H1 (cell line): Measurements from ENCODE around the gene CXCL17. TPM values are rescaled to one million over a fixed set of nuclear protein-coding genes. Genes with fewer than 3 reads are reported as not detected.

Source experiments
- CTCF ChIA-PET: fragments of 300-600 bp; sonication (Branson Sonifier 250); formaldehyde crosslinking; loops from one replicate; lab custom pipeline; 2021; ENCODE audit not compliant: partially characterized antibody; lab: Charles Lee
- POLR2A ChIA-PET: fragments of 300-600 bp; sonication (Branson Sonifier 250); formaldehyde crosslinking; loops from one replicate; lab custom pipeline; 2021; ENCODE audit warnings: inconsistent platforms; ENCODE audit not compliant: partially characterized antibody; lab: Charles Lee
- DNase-seq, 2 experiments: peaks; one replicate each; pipeline versions ENCODE4 v3.0.0 to v3.0.0-alpha.2; 2010 to 2022; ENCODE audit warnings: low spot score in 2 of 2, low read depth in 1 of 2, mixed read lengths in 1 of 2
- FAIRE-seq: peaks from 2 replicates; lab custom pipeline; 2011; peaks lifted over from hg19 to GRCh38; lab: Jason Lieb, UNC
- H2AFZ ChIP-seq: 2 replicates; pipeline ENCODE4 v1.8.1; 2012; ENCODE audit warnings: low read length, inconsistent platforms
- H2AK5ac ChIP-seq: 2 replicates; pipeline ENCODE4 v1.6.1; 2013; ENCODE audit warnings: low read depth, low read length
- H2BK120ac ChIP-seq: replicated peaks from 2 replicates; pipeline ENCODE3; 2013; ENCODE audit warnings: low read depth, low read length, inconsistent platforms
- H2BK12ac ChIP-seq: 2 replicates; pipeline ENCODE4 v1.6.1; 2013; ENCODE audit warnings: low read depth, low read length
- H2BK15ac ChIP-seq: 2 replicates; pipeline ENCODE4 v1.6.1; 2013; ENCODE audit warnings: low read length
- H2BK20ac ChIP-seq: 2 replicates; pipeline ENCODE4 v1.6.1; 2013; ENCODE audit warnings: low read length
- H2BK5ac ChIP-seq: 2 replicates; pipeline ENCODE4 v1.6.1; 2013; ENCODE audit warnings: low read depth, low read length
- H3K14ac ChIP-seq: 2 replicates; pipeline ENCODE4 v1.6.1; 2013; ENCODE audit warnings: inconsistent platforms; ENCODE audit not compliant: insufficient read length
- H3K18ac ChIP-seq: 2 replicates; pipeline ENCODE4 v1.6.1; 2013; ENCODE audit warnings: low read length; ENCODE audit errors: extremely low read depth
- H3K23ac ChIP-seq: 2 replicates; pipeline ENCODE4 v1.6.1; 2013; ENCODE audit warnings: inconsistent platforms; ENCODE audit not compliant: insufficient read length
- H3K23me2 ChIP-seq: 2 replicates; pipeline ENCODE4 v1.6.1; 2013; ENCODE audit warnings: low read depth, low read length
- H3K27ac ChIP-seq: 2 replicates; pipeline ENCODE4 v1.6.1; 2011; ENCODE audit warnings: low read depth, low read length, inconsistent platforms
- H3K27me3 ChIP-seq, 4 experiments: replicated peaks in 1 of 4; 1 replicate in 1 of 4; 2 replicates in 3 of 4; pipeline versions ENCODE4 v1.6.1 to v1.8.1; 2011 to 2013; ENCODE audit warnings: low read length in 3 of 4, mild to moderate bottlenecking in 3 of 4, inconsistent platforms in 2 of 4, mixed read lengths in 2 of 4, moderate library complexity in 1 of 4; ENCODE audit not compliant: control insufficient read depth in 3 of 4, insufficient read depth in 3 of 4; ENCODE audit errors: extremely low read depth in 1 of 4
- H3K36me3 ChIP-seq, 4 experiments: 2 replicates each; pipeline versions ENCODE4 v1.6.1 to v1.8.1; 2011 to 2013; ENCODE audit warnings: mild to moderate bottlenecking in 4 of 4, low read length in 3 of 4, moderate library complexity in 2 of 4, control low read depth in 1 of 4, inconsistent platforms in 1 of 4; ENCODE audit not compliant: insufficient read depth in 4 of 4, control insufficient read depth in 2 of 4
- H3K4ac ChIP-seq: replicated peaks from 2 replicates; pipeline ENCODE3; 2013; ENCODE audit warnings: low read length, low read depth, mixed read lengths, inconsistent platforms; ENCODE audit not compliant: insufficient read length
- H3K4me1 ChIP-seq, 4 experiments: replicated peaks in 1 of 4; 1 replicate in 1 of 4; 2 replicates in 3 of 4; pipeline versions ENCODE4 v1.6.1 to v1.8.1; 2011 to 2013; ENCODE audit warnings: low read length in 3 of 4, inconsistent platforms in 2 of 4, mixed read lengths in 1 of 4; ENCODE audit not compliant: insufficient read depth in 4 of 4, control insufficient read depth in 3 of 4
- H3K4me2 ChIP-seq, 2 experiments: 2 replicates each; pipeline versions ENCODE4 v1.6.1 to v1.8.1; 2011 to 2013; ENCODE audit warnings: low read depth in 2 of 2, low read length in 2 of 2, control low read depth in 1 of 2, inconsistent platforms in 1 of 2, mild to moderate bottlenecking in 1 of 2; ENCODE audit not compliant: insufficient read depth in 1 of 2
- H3K4me3 ChIP-seq, 4 experiments: fragments of 200-600, 300-600 bp in 1 of 4; sonication (generic), shearing (Covaris generic), sonication (Bioruptor Twin) in 1 of 4; 2 replicates each; pipeline versions ENCODE4 v1.5.1 to v1.8.1; 2011 to 2016; ENCODE audit warnings: low read length in 4 of 4, low read depth in 3 of 4, control low read depth in 2 of 4, inconsistent platforms in 2 of 4, mild to moderate bottlenecking in 2 of 4, mixed read lengths in 1 of 4, moderate library complexity in 1 of 4; ENCODE audit not compliant: insufficient read depth in 2 of 4; ENCODE audit errors: extremely low read depth in 1 of 4
- H3K56ac ChIP-seq: replicated peaks from 2 replicates; pipeline ENCODE3; 2013; ENCODE audit warnings: low read depth, mild to moderate bottlenecking, mixed read lengths, low read length, inconsistent platforms; ENCODE audit not compliant: insufficient read length
- H3K79me1 ChIP-seq: 2 replicates; pipeline ENCODE4 v1.6.1; 2013; ENCODE audit warnings: low read depth, low read length, control low read depth
- H3K79me2 ChIP-seq, 2 experiments: 2 replicates each; pipeline versions ENCODE4 v1.6.1 to v1.8.1; 2012 to 2013; ENCODE audit warnings: low read length in 2 of 2, mild to moderate bottlenecking in 2 of 2, inconsistent platforms in 1 of 2; ENCODE audit not compliant: insufficient read depth in 2 of 2, control insufficient read depth in 1 of 2
- H3K9ac ChIP-seq, 4 experiments: replicated peaks in 1 of 4; 1 replicate in 1 of 4; 2 replicates in 3 of 4; pipeline versions ENCODE4 v1.6.1 to v1.8.1; 2011 to 2013; ENCODE audit warnings: low read depth in 3 of 4, low read length in 3 of 4, control low read depth in 2 of 4, mild to moderate bottlenecking in 2 of 4, moderate library complexity in 2 of 4, inconsistent platforms in 1 of 4; ENCODE audit errors: extremely low read depth in 1 of 4
- H3K9me3 ChIP-seq, 2 experiments: 2 replicates each; pipeline versions ENCODE4 v1.6.1 to v1.8.1; 2012 to 2013; ENCODE audit warnings: mild to moderate bottlenecking in 2 of 2, moderate library complexity in 2 of 2, control low read depth in 1 of 2, inconsistent platforms in 1 of 2, low read depth in 1 of 2, low read length in 1 of 2, mixed read lengths in 1 of 2; ENCODE audit not compliant: insufficient read depth in 2 of 2
- H4K20me1 ChIP-seq, 2 experiments: replicated peaks in 1 of 2; 2 replicates each; pipeline versions ENCODE3 to v1.8.1; 2011 to 2013; ENCODE audit warnings: inconsistent platforms in 2 of 2, low read length in 2 of 2, mild to moderate bottlenecking in 1 of 2; ENCODE audit not compliant: insufficient read depth in 2 of 2, control insufficient read depth in 1 of 2
- H4K5ac ChIP-seq: 2 replicates; pipeline ENCODE4 v1.6.1; 2013; ENCODE audit warnings: low read length, low read depth, mixed read lengths, inconsistent platforms; ENCODE audit not compliant: insufficient read length
- H4K8ac ChIP-seq: 2 replicates; pipeline ENCODE4 v1.8.0; 2013; ENCODE audit warnings: mild to moderate bottlenecking, moderate library complexity, low read length, inconsistent platforms; ENCODE audit not compliant: insufficient read depth; ENCODE audit errors: extremely low read depth
- H4K91ac ChIP-seq: replicated peaks from 2 replicates; pipeline ENCODE3; 2013; ENCODE audit warnings: low read length, mixed read lengths, inconsistent platforms; ENCODE audit not compliant: insufficient read length
- BACH1 ChIP-seq: IDR thresholded peaks from 2 replicates; pipeline ENCODE4 v1.6.1; 2012; ENCODE audit warnings: low read length, improper control_type of control experiment
- BRCA1 ChIP-seq: IDR thresholded peaks from 2 replicates; pipeline ENCODE4 v1.6.1; 2012; ENCODE audit warnings: low read depth, low read length, improper control_type of control experiment
- CEBPB ChIP-seq: IDR thresholded peaks from 2 replicates; pipeline ENCODE4 v1.6.1; 2012; ENCODE audit warnings: low read depth, low read length
- E2F6 ChIP-seq: IDR thresholded peaks from 2 replicates; pipeline ENCODE4 v1.6.1; 2012; ENCODE audit warnings: inconsistent platforms
- JUN ChIP-seq: IDR thresholded peaks from 2 replicates; pipeline ENCODE4 v1.6.1; 2011; ENCODE audit warnings: low read depth, mild to moderate bottlenecking, improper control_type of control experiment, low read length
- KDM4A ChIP-seq: IDR thresholded peaks from one replicate; pipeline ENCODE4 v1.7.1; 2012; ENCODE audit warnings: low read depth, mild to moderate bottlenecking, moderate library complexity, low read length, inconsistent platforms; ENCODE audit not compliant: severe bottlenecking
- MAFK ChIP-seq: IDR thresholded peaks from 2 replicates; pipeline ENCODE4 v1.6.1; 2012; ENCODE audit warnings: low read depth, mild to moderate bottlenecking, improper control_type of control experiment, low read length
- POLR2A ChIP-seq, 2 experiments: IDR thresholded peaks; 1 replicate in 1 of 2; 2 replicates in 1 of 2; pipeline ENCODE4 v1.6.1; 2011; ENCODE audit warnings: low read depth in 2 of 2, low read length in 2 of 2, mild to moderate bottlenecking in 2 of 2; ENCODE audit errors: control extremely low read depth in 1 of 2
- RBBP5 ChIP-seq: IDR thresholded peaks from 2 replicates; pipeline ENCODE4 v1.7.1; 2012; ENCODE audit warnings: low read depth, mild to moderate bottlenecking, inconsistent platforms, low read length, moderate library complexity, borderline replicate concordance
- SP4 ChIP-seq: IDR thresholded peaks from 2 replicates; pipeline ENCODE4 v1.6.1; 2012; ENCODE audit warnings: low read length, inconsistent platforms
- SRF ChIP-seq: IDR thresholded peaks from 2 replicates; pipeline ENCODE4 v1.6.1; 2011; ENCODE audit warnings: mild to moderate bottlenecking, low read depth, low read length, moderate library complexity
- SUZ12 ChIP-seq: fragments of 200-600 bp; sonication (generic); IDR thresholded peaks from 2 replicates; pipeline ENCODE4 v1.6.1; 2012; ENCODE audit warnings: mild to moderate bottlenecking, inconsistent platforms, low read length, moderate library complexity, mixed read lengths
- TBP ChIP-seq: IDR thresholded peaks from 2 replicates; pipeline ENCODE4 v1.6.1; 2011; ENCODE audit warnings: low read depth, low read length, improper control_type of control experiment
- ZNF274 ChIP-seq: IDR thresholded peaks from 2 replicates; pipeline ENCODE4 v1.7.0; 2012; ENCODE audit warnings: low read length, borderline replicate concordance; ENCODE audit errors: extremely low read depth
- WGBS, 2 experiments: shearing (Covaris generic) in 1 of 2; methylation state at CpG; one replicate each; pipeline versions ENCODE4 v1.1.6 to v1.1.7; 2013 to 2015; ENCODE audit warnings: low lambda C conversion rate in 2 of 2, mixed read lengths in 2 of 2, inconsistent platforms in 1 of 2, low coverage in 1 of 2, missing lambda C conversion rate in 1 of 2; ENCODE audit not compliant: insufficient replicate concordance in 2 of 2, insufficient coverage in 1 of 2, insufficient read length in 1 of 2; ENCODE audit errors: extremely low coverage in 1 of 2, missing lambda C conversion rate in 1 of 2; 5-methylcytosine and 5-hydroxymethylcytosine counted together
- polyA plus RNA-seq, 7 experiments: library from polyadenylated mRNA; depleted of rRNA in 3 of 7; stranded (reverse) in 5 of 7; unstranded in 2 of 7; fragments of >200 nt in 5 of 7; fragments of 200-250 nt in 2 of 7; gene quantifications; 1 replicate in 5 of 7; 2 replicates in 1 of 7; 4 replicates in 1 of 7; pipeline versions ENCODE4 v1.2.1 to v1.2.3, GENCODE V29; 2011 to 2013; ENCODE audit warnings: missing spikeins in 2 of 7, mixed read lengths in 2 of 7
- total RNA-seq: library from RNA; stranded (reverse); fragmentation: NEBNext Ultra II Directional; extraction: Animal tissue kit (Norgen Biotek cat#: 25700); gene quantifications from 2 replicates; pipeline ENCODE4 v1.2.1, GENCODE V29; 2021
- TF ChIP-seq, protein P1 (sequence below): IDR thresholded peaks from 2 replicates; pipeline ENCODE4 v1.6.1; 2012; ENCODE audit warnings: inconsistent platforms

Gene CXCL17
- total and polyA plus RNA-seq, 2 of the 8 experiments (the other 6 are each of a cell fraction or from before 2014, with no cell fraction given), result not detected

DNA sequence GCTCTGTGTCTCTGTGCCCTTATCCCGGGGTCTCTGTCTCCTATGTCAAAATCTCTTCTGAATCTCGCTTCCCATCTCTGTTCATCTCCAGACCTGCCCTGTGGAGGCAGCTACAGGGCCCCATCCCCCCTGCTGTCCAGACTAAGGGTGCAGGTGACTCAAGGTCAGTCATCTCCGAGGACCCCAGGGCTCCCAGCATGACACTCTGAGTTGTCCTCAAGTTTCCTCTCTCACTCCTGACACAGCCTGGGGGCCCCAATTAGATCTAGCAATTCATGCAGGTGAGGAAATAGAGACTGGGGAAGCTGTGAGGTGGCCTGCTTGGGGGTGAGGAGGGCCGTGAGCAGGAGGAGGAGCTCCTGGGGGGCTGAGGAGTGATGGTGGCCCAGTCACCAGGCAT, 50.6 kb downstream of the CXCL17 start:
- Histone ChIP-seq H4K8ac (no peak overlapping the region), H4K5ac (no peak overlapping the region), H3K36me3 (no peaks in the 10 kb centered on the region), H2AFZ (no peak overlapping the region), H2BK15ac (no peak overlapping the region), H3K27me3 (peaks cover 0 to 10% (median 5%) of the 10 kb centered on the region in 4 experiments; a peak in 4 of 7 replicates), H2BK5ac (no peak overlapping the region), H3K4me3 (no peak overlapping the region), H3K14ac (no peak overlapping the region), H3K4ac (no peak overlapping the region), H3K56ac (no peak overlapping the region), H4K91ac (no peak overlapping the region), H3K79me2 (no peaks in the 10 kb centered on the region), H3K23me2 (peaks cover 1% of the 10 kb centered on the region; the same call in 1 of the 2 replicates), H3K23ac (no peak overlapping the region), H4K20me1 (no peaks in the 10 kb centered on the region), H3K4me2 (no peak overlapping the region), H2AK5ac (no peak overlapping the region), H3K27ac (no peak overlapping the region), H3K4me1 (peaks cover 0 to 7% (median 3%) of the 10 kb centered on the region in 4 experiments; a peak in 6 of 7 replicates), H3K18ac (no peak overlapping the region), H3K9ac (no peak overlapping the region), H2BK120ac (no peak overlapping the region), H2BK12ac (no peak overlapping the region), H3K9me3 (no peaks in the 10 kb centered on the region), H2BK20ac (no peak overlapping the region), H3K79me1 (no peaks in the 10 kb centered on the region)
- CTCF ChIA-PET, result interaction anchor here (1.6 to 2.2 kb wide), 2 partner anchors 8 to 10 kb away, joined by 4 to 9 read pairs; no protein-coding TSS in a partner anchor
- POLR2A ChIA-PET, result no interaction called here
- FAIRE-seq, result no peak
- WGBS, 2 experiments, result 86% methylated on average over 4 of the region's 4 CpGs; no CpG with 5 or more reads in 1 of the 2 experiments
- no peak for DNase-seq
- TF ChIP-seq CEBPB, result no peak
- no peak for TF ChIP-seq BRCA1
- TF ChIP-seq KDM4A, result no peak
- TF ChIP-seq RBBP5, result no peak
- TF ChIP-seq, protein P1, sequence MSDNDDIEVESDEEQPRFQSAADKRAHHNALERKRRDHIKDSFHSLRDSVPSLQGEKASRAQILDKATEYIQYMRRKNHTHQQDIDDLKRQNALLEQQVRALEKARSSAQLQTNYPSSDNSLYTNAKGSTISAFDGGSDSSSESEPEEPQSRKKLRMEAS, result no peak
- no peak for TF ChIP-seq E2F6
- TF ChIP-seq SP4, result no peak
- TF ChIP-seq TBP, result no peak
- no peak for TF ChIP-seq SRF
- no peak for TF ChIP-seq BACH1
- TF ChIP-seq ZNF274, result no peak
- TF ChIP-seq SUZ12, result no peak
- TF ChIP-seq JUN, result no peak
- no peak for TF ChIP-seq POLR2A (IDR thresholded peaks at IDR 0.05; ENCODE audit: control extremely low read depth in 1 of 2, low read depth in 2 of 2, low read length in 2 of 2)
- no peak for TF ChIP-seq MAFK
